MCF 10A (cell line): Measurements from ENCODE around the gene C10orf88. TPM values are rescaled to one million over a fixed set of nuclear protein-coding genes. Genes with fewer than 3 reads are reported as not detected.
"Not testable (repeated sequence)": the region's sequence is repeated elsewhere in the genome, so short reads cannot be mapped to it uniquely, and the experiment has no call there.

Experiments
- BruUV-seq: library from RNA; stranded (reverse); fragments of 400-500 nt; replicated peaks from 2 replicates; lab custom pipeline; 2021; lab: Mats Ljungman, UMichigan
- CTCF ChIA-PET: fragments of 300-600 bp; sonication (Branson Sonifier 250); formaldehyde crosslinking; extraction: SDS; loops from one replicate; lab custom pipeline; 2021; ENCODE audit warnings: antibody characterized with exemption, inconsistent platforms; lab: Yijun Ruan, JAX
- POLR2A ChIA-PET: fragments of 300-600, 350-650 bp; sonication (Branson Sonifier 250); formaldehyde crosslinking; extraction: SDS; loops from one replicate; lab custom pipeline; 2020; ENCODE audit warnings: antibody characterized with exemption, inconsistent platforms; lab: Yijun Ruan, JAX
- DNase-seq: peaks from one replicate; pipeline ENCODE4 v3.0.0-alpha.2; 2018; ENCODE audit not compliant: unreplicated experiment
- H3K27ac Mint-ChIP-seq: one replicate; pipeline ENCODE4 v1.8.0; 2022; ENCODE audit warnings: mild to moderate bottlenecking, low read depth, mixed read lengths; ENCODE audit not compliant: unreplicated experiment
- H3K27me3 Mint-ChIP-seq: one replicate; pipeline ENCODE4 v1.8.0; 2022; ENCODE audit warnings: mixed read lengths; ENCODE audit not compliant: insufficient read depth, unreplicated experiment
- H3K36me3 Mint-ChIP-seq: one replicate; pipeline ENCODE4 v1.8.0; 2022; ENCODE audit warnings: mild to moderate bottlenecking, moderate library complexity, mixed read lengths; ENCODE audit not compliant: insufficient read depth, unreplicated experiment
- H3K4me1 Mint-ChIP-seq: one replicate; pipeline ENCODE4 v1.8.0; 2022; ENCODE audit warnings: mixed read lengths; ENCODE audit not compliant: insufficient read depth, unreplicated experiment
- H3K4me3 Mint-ChIP-seq: one replicate; pipeline ENCODE4 v1.8.0; 2022; ENCODE audit warnings: mild to moderate bottlenecking, moderate library complexity, mixed read lengths; ENCODE audit not compliant: unreplicated experiment
- H3K9me3 Mint-ChIP-seq: one replicate; pipeline ENCODE4 v1.8.0; 2022; ENCODE audit warnings: mixed read lengths; ENCODE audit not compliant: unreplicated experiment
- intact Hi-C: fragments of 100-400 bp; cut with micrococcal nuclease; formaldehyde crosslinking; loops from 2 replicates; pipeline ENCODE4 v1.14.1; 2022
- total RNA-seq: library from RNA; stranded (reverse); gene quantifications from 2 replicates; pipeline ENCODE4 v1.2.3, GENCODE V29; 2022
- TF ChIP-seq, protein P1 (sequence below): fragments of 200-600 bp; IDR thresholded peaks from one replicate; pipeline ENCODE4 v1.8.0; 2022; ENCODE audit warnings: antibody characterized with exemption, mild to moderate bottlenecking; ENCODE audit not compliant: unreplicated experiment

C10orf88 gene
- total RNA-seq, 1 experiment from 2014 or later = 13.6 TPM

GRCh38 chr10:122911889-122912484 is 42.0 kb downstream of the C10orf88 start:
- intact Hi-C loops = no loop called here
- BruUV-seq = no TSS peak
- H3K4me1 Mint-ChIP-seq = no peaks in the 10 kb centered on the region
- peak; percentile 70 for DNase-seq
- ChIA-PET POLR2A (no interaction called here), CTCF (no interaction called here)
- TF ChIP-seq, protein P1, sequence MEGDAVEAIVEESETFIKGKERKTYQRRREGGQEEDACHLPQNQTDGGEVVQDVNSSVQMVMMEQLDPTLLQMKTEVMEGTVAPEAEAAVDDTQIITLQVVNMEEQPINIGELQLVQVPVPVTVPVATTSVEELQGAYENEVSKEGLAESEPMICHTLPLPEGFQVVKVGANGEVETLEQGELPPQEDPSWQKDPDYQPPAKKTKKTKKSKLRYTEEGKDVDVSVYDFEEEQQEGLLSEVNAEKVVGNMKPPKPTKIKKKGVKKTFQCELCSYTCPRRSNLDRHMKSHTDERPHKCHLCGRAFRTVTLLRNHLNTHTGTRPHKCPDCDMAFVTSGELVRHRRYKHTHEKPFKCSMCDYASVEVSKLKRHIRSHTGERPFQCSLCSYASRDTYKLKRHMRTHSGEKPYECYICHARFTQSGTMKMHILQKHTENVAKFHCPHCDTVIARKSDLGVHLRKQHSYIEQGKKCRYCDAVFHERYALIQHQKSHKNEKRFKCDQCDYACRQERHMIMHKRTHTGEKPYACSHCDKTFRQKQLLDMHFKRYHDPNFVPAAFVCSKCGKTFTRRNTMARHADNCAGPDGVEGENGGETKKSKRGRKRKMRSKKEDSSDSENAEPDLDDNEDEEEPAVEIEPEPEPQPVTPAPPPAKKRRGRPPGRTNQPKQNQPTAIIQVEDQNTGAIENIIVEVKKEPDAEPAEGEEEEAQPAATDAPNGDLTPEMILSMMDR = no peak
- peaks cover 33% of the 10 kb centered on the region for H3K27me3 Mint-ChIP-seq
- no peak overlapping the region for H3K27ac Mint-ChIP-seq
- no peaks in the 10 kb centered on the region for H3K36me3 Mint-ChIP-seq
- no peak overlapping the region for H3K4me3 Mint-ChIP-seq
- H3K9me3 Mint-ChIP-seq = no peaks in the 10 kb centered on the region

DNA sequence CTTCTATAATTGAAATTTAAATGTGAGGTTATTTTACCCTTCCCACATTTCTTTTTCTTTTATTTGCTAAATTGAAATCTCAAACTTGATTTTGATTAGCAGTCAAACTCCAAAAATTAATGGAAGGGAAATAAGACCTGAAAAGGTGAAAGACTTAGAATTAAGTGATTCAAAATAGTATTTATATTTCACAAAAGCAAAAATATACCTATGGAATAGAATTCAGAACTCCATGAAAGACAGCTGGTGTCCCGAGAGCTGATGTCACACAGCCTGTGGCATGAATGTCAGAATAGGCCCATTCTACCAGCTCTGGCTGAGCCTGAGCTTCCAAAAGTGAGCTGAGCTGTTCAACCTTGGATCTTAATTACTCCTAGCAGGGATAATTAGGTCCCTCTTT is 43.7 kb downstream of the C10orf88 start, which contains the start of gene FAM24A:
FAM24A (plus strand) TSS at position 301 of the 400 bp plus-strand sequence. CDS start 1,025 bp downstream, outside the sequence.
- ChIA-PET POLR2A (no interaction called here), CTCF (no interaction called here)
- TF ChIP-seq, protein P1 = no peak
- Mint-ChIP-seq H3K27me3 (peaks cover 40% of the 10 kb centered on the region), H3K4me3 (no peak within 1 kb of the TSS), H3K9me3 (no peaks in the 10 kb centered on the region), H3K36me3 (no peaks in the 10 kb centered on the region), H3K4me1 (no peaks in the 10 kb centered on the region), H3K27ac (no peak within 1 kb of the TSS)
- intact Hi-C loops = no loop called here
- DNase-seq = no peak
- no TSS peak for BruUV-seq

DNA sequence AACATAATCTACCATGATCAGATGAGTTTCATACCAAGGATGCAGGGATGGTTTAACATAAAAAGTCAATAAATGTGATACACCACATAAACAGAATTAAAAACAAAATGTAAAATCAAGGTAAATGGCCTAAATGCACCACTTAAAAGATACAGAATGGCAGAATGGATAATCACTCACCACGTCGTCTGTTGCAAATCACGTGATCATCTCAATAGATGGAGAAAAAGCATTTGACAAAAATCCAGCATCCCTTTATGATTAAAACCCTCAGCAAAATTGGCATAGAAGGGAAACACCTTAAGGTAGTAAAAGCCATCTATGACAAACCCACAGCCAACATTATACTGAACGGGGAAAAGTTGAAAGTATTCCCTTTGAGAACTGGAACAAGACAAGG is 50.2 kb downstream of the C10orf88 start:
- H3K4me1 Mint-ChIP-seq, DNase-seq, H3K4me3 Mint-ChIP-seq, CTCF ChIA-PET, H3K27ac Mint-ChIP-seq, H3K9me3 Mint-ChIP-seq, intact Hi-C loops, H3K36me3 Mint-ChIP-seq, BruUV-seq: not testable (repeated sequence)
- POLR2A ChIA-PET = interaction anchor here (0.6 kb wide), 1 partner anchor 10 kb away, joined by 3 read pairs; no protein-coding TSS in a partner anchor
- H3K27me3 Mint-ChIP-seq = peaks cover 82% of the 10 kb centered on the region

DNA sequence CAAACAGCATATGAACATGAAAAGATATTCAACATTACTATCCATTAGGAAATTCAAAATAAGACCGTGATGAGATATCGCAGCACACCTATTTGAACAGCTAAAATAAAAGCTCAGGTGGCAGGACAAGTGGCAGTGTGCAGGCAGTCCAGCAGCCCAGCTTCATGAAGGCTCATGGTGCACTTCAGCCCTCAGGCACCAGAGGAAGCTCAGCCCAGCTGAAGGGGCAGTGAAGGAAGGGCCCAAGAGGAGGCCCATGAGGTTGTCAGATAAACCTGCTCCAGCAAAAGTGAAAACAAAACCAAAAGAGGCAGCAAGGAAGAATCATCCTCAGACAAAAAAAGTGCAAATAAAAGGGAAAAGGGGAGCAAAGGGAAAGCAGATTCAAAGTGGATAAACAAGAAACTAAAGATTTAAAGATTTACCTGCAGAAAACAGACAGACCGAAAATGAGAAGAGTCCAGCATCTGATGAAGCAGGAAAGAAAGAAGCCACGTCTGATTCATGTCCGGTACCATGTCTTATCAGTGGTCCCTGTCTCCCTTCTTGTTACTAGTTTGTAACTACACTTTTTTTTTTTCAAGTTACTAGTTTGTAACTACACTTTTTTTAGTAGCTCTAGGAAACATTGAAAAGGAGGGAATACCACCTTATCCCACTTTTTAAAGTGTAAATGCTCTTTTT is 59.6 kb downstream of the C10orf88 start:
- Mint-ChIP-seq H3K27ac (no peak overlapping the region), H3K4me3 (no peak overlapping the region), H3K27me3 (no peaks in the 10 kb centered on the region), H3K36me3 (no peaks in the 10 kb centered on the region), H3K9me3 (no peaks in the 10 kb centered on the region), H3K4me1 (no peaks in the 10 kb centered on the region)
- TF ChIP-seq, protein P1 = no peak
- intact Hi-C loops = no loop called here
- POLR2A ChIA-PET = no interaction called here
- no TSS peak for BruUV-seq
- no peak for DNase-seq
- CTCF ChIA-PET = interaction anchor here (0.6 kb wide), 1 partner anchor 199 kb away, joined by 4 read pairs; no protein-coding TSS in a partner anchor
